Embryonic facial prominence (tissue), 1 donor: ENCODE results near the gene PPP1CB.
"Not testable (repeated sequence)": the region's sequence is repeated elsewhere in the genome, so short reads cannot be mapped to it uniquely, and the experiment has no call there.

Experiments
- DNase-seq: peaks from one replicate; pipeline ENCODE4 v3.0.0-alpha.2; 2016; ENCODE audit errors: extremely low spot score

The PPP1CB gene

GRCh38 chr2:28751252-28751955 lies at the start of gene PPP1CB:
Gene PPP1CB, plus strand, starts transcription at chr2:28751830. Its CDS starts 295 bp downstream, at chr2:28752125.
- peak; percentile 97 for DNase-seq

- DNase-seq = no peak
These were observed 49.2 kb upstream of the PPP1CB start for GRCh38 chr2:28702415-28702861.

- DNase-seq = no peak
These were observed 48.8 kb upstream of the PPP1CB start for GRCh38 chr2:28702878-28703277.

GRCh38 chr2:28704621-28705020 lies 47.0 kb upstream of the PPP1CB start:
- DNase-seq = no peak

GRCh38 chr2:28705751-28706440 lies 45.7 kb upstream of the PPP1CB start:
- DNase-seq = no peak

- DNase-seq = no peak
These were observed 44.0 kb upstream of the PPP1CB start for GRCh38 chr2:28707592-28707991.

GRCh38 chr2:28709101-28709500 lies 42.5 kb upstream of the PPP1CB start:
- DNase-seq = no peak

GRCh38 chr2:28710545-28710944 lies 41.1 kb upstream of the PPP1CB start:
- no peak for DNase-seq

- DNase-seq = no peak
These were observed 37.9 kb upstream of the PPP1CB start for GRCh38 chr2:28713577-28714298.

- peak; percentile 59 for DNase-seq
These were observed 35.3 kb upstream of the PPP1CB start for GRCh38 chr2:28716265-28716865.

GRCh38 chr2:28717339-28717758 lies 34.3 kb upstream of the PPP1CB start:
- DNase-seq = no peak

- no peak for DNase-seq
These were observed 31.3 kb upstream of the PPP1CB start for GRCh38 chr2:28720345-28720744.

GRCh38 chr2:28721601-28722191 lies 29.9 kb upstream of the PPP1CB start:
- no peak for DNase-seq

GRCh38 chr2:28725021-28725711 lies 26.5 kb upstream of the PPP1CB start:
- DNase-seq = no peak

GRCh38 chr2:28726177-28726576 lies 25.5 kb upstream of the PPP1CB start:
- DNase-seq = no peak

- DNase-seq = no peak
These were observed 21.9 kb upstream of the PPP1CB start for GRCh38 chr2:28729698-28730097.

GRCh38 chr2:28730641-28731146 lies 20.9 kb upstream of the PPP1CB start:
- no peak for DNase-seq

GRCh38 chr2:28735511-28735910 lies 16.1 kb upstream of the PPP1CB start:
- DNase-seq = no peak

- no peak for DNase-seq
These were observed 15.6 kb upstream of the PPP1CB start for GRCh38 chr2:28736034-28736433.

- no peak for DNase-seq
These were observed 14.0 kb upstream of the PPP1CB start for GRCh38 chr2:28737655-28738054.

GRCh38 chr2:28742619-28743018 lies 9.0 kb upstream of the PPP1CB start:
- not testable (repeated sequence) for DNase-seq
